ENCODE results near the gene DMP1. TPM values are rescaled to one million over a fixed set of nuclear protein-coding genes. Genes with fewer than 3 reads are reported as not detected.

The DMP1 gene
- total RNA-seq, 1 donor from 2014 or later = not detected

DNA sequence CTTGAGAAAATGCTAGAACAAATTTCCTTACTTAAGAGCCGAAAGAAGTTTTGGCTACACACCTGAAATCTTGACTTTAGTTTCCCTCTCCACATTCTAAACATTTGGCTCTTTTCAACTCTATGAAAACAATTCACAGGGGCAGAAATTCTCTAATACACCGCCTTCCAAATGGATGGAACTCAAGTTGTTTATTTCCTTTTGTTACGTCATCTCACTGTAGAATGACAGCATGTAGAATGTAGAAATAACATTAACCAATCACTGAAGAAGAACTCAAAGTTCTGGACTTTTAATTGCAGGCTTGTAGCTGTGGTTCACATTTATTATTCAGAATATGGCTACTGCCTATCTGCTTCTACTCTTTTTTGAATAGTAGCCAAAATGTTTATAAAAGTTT lies 1.9 kb downstream of the DMP1 start:
- intact Hi-C loops (cut with micrococcal nuclease) = no loop called here
- H3K27me3 Mint-ChIP-seq = peaks cover 3% of the 10 kb centered on the region
- no peaks in the 10 kb centered on the region for H3K4me1 Mint-ChIP-seq
- ChIA-PET POLR2A (no interaction called here), CTCF (no interaction called here)
- H3K27ac Mint-ChIP-seq = no peak overlapping the region
- TF ChIP-seq, protein P1, sequence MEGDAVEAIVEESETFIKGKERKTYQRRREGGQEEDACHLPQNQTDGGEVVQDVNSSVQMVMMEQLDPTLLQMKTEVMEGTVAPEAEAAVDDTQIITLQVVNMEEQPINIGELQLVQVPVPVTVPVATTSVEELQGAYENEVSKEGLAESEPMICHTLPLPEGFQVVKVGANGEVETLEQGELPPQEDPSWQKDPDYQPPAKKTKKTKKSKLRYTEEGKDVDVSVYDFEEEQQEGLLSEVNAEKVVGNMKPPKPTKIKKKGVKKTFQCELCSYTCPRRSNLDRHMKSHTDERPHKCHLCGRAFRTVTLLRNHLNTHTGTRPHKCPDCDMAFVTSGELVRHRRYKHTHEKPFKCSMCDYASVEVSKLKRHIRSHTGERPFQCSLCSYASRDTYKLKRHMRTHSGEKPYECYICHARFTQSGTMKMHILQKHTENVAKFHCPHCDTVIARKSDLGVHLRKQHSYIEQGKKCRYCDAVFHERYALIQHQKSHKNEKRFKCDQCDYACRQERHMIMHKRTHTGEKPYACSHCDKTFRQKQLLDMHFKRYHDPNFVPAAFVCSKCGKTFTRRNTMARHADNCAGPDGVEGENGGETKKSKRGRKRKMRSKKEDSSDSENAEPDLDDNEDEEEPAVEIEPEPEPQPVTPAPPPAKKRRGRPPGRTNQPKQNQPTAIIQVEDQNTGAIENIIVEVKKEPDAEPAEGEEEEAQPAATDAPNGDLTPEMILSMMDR (IDR thresholded peaks at IDR 0.05) = no peak
- no peaks in the 10 kb centered on the region for H3K9me3 Mint-ChIP-seq
- no peak for DNase-seq
- no peak for ATAC-seq (ENCODE audit: low read depth)
- no peaks in the 10 kb centered on the region for H3K36me3 Mint-ChIP-seq (ENCODE audit: low read depth)
- no peak overlapping the region for H3K4me3 Mint-ChIP-seq

DNA sequence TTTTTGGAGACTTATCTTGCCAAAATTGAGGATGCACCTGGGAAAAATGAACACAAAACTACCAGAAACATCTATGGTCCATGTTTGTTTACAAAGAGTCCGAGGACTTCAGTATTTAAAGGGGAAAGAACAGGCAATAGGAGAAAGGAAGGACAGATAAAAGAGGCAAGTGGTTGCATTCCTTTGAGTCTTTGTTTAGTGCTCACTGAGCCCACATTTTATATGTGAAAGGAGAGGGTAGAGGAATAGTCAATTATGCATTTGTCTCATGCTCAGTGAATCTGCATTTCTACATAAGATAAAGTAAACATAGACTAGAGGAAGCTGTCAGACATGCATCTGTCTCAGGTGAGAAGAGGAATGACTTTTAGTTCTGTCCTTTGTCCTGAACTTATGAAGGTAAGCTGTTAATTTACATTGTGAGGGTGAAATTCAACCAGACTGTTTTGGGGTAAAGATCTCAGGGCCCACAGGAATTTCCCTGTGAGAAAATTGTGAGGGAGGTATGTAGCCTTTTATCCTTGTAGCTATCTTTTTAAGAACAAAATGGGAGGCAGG lies 4.5 kb downstream of the DMP1 start:
- DNase-seq (no peak), ATAC-seq (ENCODE audit: low read depth) (no peak)
- Mint-ChIP-seq H3K36me3 (ENCODE audit: low read depth) (no peaks in the 10 kb centered on the region), H3K9me3 (no peaks in the 10 kb centered on the region), H3K4me3 (no peak overlapping the region), H3K27me3 (peaks cover 7% of the 10 kb centered on the region), H3K27ac (no peak overlapping the region), H3K4me1 (no peaks in the 10 kb centered on the region)
- intact Hi-C loops (cut with micrococcal nuclease) = no loop called here
- TF ChIP-seq, protein P1 (IDR thresholded peaks at IDR 0.05) = no peak
- POLR2A ChIA-PET = no interaction called here
- CTCF ChIA-PET = no interaction called here

DNA sequence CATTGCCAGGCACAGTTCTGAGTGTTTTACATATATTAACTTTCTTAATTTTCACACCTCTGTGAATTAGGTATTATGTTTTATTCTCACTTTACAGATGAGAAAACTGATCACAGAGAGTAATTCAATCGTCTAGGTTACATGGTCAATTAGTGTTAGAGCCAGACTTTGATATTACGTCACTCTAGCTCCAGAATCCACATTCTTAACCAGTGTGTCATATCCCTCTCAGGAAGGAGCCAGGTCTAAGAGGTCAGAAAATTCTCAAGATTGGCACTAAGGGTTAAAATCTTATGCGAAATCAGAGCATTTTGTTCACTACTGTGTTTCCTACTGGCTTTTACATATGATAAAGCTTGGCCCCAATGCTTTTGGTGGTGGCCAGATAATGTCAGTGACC lies 7.4 kb downstream of the DMP1 start:
- ChIA-PET POLR2A (no interaction called here), CTCF (no interaction called here)
- H3K27ac Mint-ChIP-seq = no peak overlapping the region
- no peaks in the 10 kb centered on the region for H3K4me1 Mint-ChIP-seq
- H3K4me3 Mint-ChIP-seq = no peak overlapping the region
- H3K27me3 Mint-ChIP-seq = peaks cover 7% of the 10 kb centered on the region
- TF ChIP-seq, protein P1 (IDR thresholded peaks at IDR 0.05) = no peak
- DNase-seq (no peak), ATAC-seq (ENCODE audit: low read depth) (no peak)
- H3K36me3 Mint-ChIP-seq (ENCODE audit: low read depth) = no peaks in the 10 kb centered on the region
- intact Hi-C loops (cut with micrococcal nuclease) = no loop called here
- no peaks in the 10 kb centered on the region for H3K9me3 Mint-ChIP-seq

DNA sequence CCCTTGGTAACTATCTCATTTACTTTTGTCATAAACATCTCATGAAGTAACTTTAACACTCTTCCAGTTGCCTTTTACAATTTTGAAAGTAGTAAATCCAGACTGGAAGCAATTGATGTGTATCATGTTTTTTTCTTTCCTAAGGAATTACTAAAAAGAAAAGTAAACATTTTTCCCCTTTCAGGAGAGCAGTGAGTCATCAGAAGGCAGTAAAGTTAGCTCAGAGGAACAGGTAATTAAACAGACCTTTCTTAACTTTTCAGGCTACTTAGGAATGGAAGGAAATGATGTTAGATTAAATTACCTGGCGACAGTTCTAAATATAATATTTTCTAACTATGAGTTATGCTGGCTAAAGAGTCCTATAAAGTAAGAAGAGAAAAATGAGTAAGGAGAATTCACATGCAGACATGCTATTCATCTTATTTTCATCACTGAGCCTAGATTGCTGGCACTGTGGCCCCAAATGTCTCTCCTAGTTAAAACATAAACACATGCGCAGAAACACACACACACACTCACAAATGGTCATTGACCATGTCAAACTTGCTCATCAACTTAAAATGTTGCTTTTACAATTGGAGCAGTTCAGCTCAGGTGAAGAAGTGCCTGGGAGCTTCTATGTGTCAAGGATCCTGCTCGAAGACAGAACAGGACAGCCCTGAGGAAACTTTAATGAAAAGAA lies 9.3 kb downstream of the DMP1 start:
- no peak for DNase-seq
- TF ChIP-seq, protein P1 (IDR thresholded peaks at IDR 0.05) = no peak
- POLR2A ChIA-PET = no interaction called here
- no peak overlapping the region for H3K4me3 Mint-ChIP-seq
- no peaks in the 10 kb centered on the region for H3K36me3 Mint-ChIP-seq (ENCODE audit: low read depth)
- ATAC-seq (ENCODE audit: low read depth) = no peak
- H3K27ac Mint-ChIP-seq = no peak overlapping the region
- CTCF ChIA-PET = no interaction called here
- peaks cover 7% of the 10 kb centered on the region for H3K27me3 Mint-ChIP-seq
- H3K4me1 Mint-ChIP-seq = no peaks in the 10 kb centered on the region
- H3K9me3 Mint-ChIP-seq = no peaks in the 10 kb centered on the region
- intact Hi-C loops (cut with micrococcal nuclease) = no loop called here

DNA sequence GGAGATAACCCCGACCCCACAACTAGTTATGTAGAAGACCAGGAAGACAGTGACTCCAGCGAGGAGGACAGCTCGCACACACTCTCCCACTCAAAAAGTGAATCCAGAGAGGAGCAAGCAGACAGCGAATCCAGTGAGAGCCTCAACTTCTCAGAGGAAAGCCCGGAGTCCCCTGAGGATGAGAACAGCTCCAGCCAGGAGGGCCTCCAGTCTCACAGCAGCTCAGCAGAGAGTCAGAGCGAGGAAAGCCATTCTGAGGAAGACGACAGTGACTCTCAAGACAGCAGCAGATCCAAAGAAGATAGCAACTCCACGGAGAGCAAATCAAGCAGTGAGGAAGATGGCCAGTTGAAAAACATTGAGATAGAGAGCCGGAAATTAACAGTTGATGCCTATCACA lies 12.8 kb downstream of the DMP1 start:
- Mint-ChIP-seq H3K4me3 (no peak overlapping the region), H3K27ac (no peak overlapping the region), H3K4me1 (no peaks in the 10 kb centered on the region), H3K9me3 (no peaks in the 10 kb centered on the region), H3K36me3 (ENCODE audit: low read depth) (no peaks in the 10 kb centered on the region), H3K27me3 (peaks cover 5% of the 10 kb centered on the region)
- TF ChIP-seq, protein P1 (IDR thresholded peaks at IDR 0.05) = no peak
- ChIA-PET POLR2A (no interaction called here), CTCF (no interaction called here)
- intact Hi-C loops (cut with micrococcal nuclease) = no loop called here
- DNase-seq (no peak), ATAC-seq (ENCODE audit: low read depth) (no peak)

Measured in activated B cell treated with CpG ODN at 0.5 μM for 24 hours (primary cell).